Measurements from ENCODE around the gene MYH14.

GRCh38 chr19:50172726-50173125 is 30.7 kb upstream of the MYH14 start:
- TF ChIP-seq CTCF (IDR thresholded peaks at IDR 0.05; ENCODE audit: insufficient read depth, low read length, poor library complexity, severe bottlenecking), result no peak
- no peak for TF ChIP-seq EZH2phosphoT487 (conservative IDR thresholded peaks at IDR 0.05; ENCODE audit: low read length)
